RCC 7860 (cell line): Measurements from ENCODE around the gene ITGA11.

Source experiments
- DNase-seq: peaks from one replicate; pipeline ENCODE4 v3.0.0-alpha.2; 2015; ENCODE audit warnings: low spot score
- FAIRE-seq: peaks from 2 replicates; lab custom pipeline; 2012; peaks lifted over from hg19 to GRCh38; lab: Jason Lieb, UNC

Gene ITGA11

GRCh38 chr15:68339481-68339880 is 92.5 kb downstream of the ITGA11 start:
- FAIRE-seq: no peak
- DNase-seq: no peak

- DNase-seq (no peak), FAIRE-seq (no peak)
These were observed 94.1 kb downstream of the ITGA11 start for GRCh38 chr15:68337826-68338225.

- DNase-seq (no peak), FAIRE-seq (no peak)
These were observed 95.4 kb downstream of the ITGA11 start for GRCh38 chr15:68336516-68336915.

GRCh38 chr15:68335655-68336054 is 96.3 kb downstream of the ITGA11 start:
- no peak for FAIRE-seq

GRCh38 chr15:68335251-68335650 is 96.7 kb downstream of the ITGA11 start:
- DNase-seq (no peak), FAIRE-seq (no peak)

More at GRCh38 chr15:68335655-68336054, 96.3 kb downstream of the ITGA11 start:
- DNase-seq: no peak

GRCh38 chr15:68334661-68335124 is 97.3 kb downstream of the ITGA11 start:
- DNase-seq (no peak), FAIRE-seq (no peak)

- no peak for DNase-seq
These were observed 98.0 kb downstream of the ITGA11 start for GRCh38 chr15:68333775-68334470.

GRCh38 chr15:68332266-68332665 is 99.7 kb downstream of the ITGA11 start:
- FAIRE-seq (no peak), DNase-seq (no peak)

More at GRCh38 chr15:68333775-68334470, 98.0 kb downstream of the ITGA11 start:
- FAIRE-seq: no peak

GRCh38 chr15:68330901-68331300 is 101.1 kb downstream of the ITGA11 start:
- FAIRE-seq (no peak), DNase-seq (no peak)

GRCh38 chr15:68330416-68330815 is 101.5 kb downstream of the ITGA11 start:
- no peak for DNase-seq
- FAIRE-seq: no peak

- no peak for DNase-seq
- FAIRE-seq: no peak
These were observed 103.0 kb downstream of the ITGA11 start for GRCh38 chr15:68328964-68329363.

GRCh38 chr15:68328443-68328842 is 103.5 kb downstream of the ITGA11 start:
- DNase-seq (no peak), FAIRE-seq (no peak)

GRCh38 chr15:68326711-68327354 is 105.1 kb downstream of the ITGA11 start:
- DNase-seq (no peak), FAIRE-seq (no peak)

GRCh38 chr15:68325726-68326125 is 106.2 kb downstream of the ITGA11 start:
- DNase-seq (no peak), FAIRE-seq (no peak)

GRCh38 chr15:68322796-68323195 is 109.2 kb downstream of the ITGA11 start:
- FAIRE-seq (no peak), DNase-seq (no peak)

GRCh38 chr15:68321229-68321628 is 110.7 kb downstream of the ITGA11 start:
- DNase-seq (no peak), FAIRE-seq (no peak)

GRCh38 chr15:68319997-68320396 is 112.0 kb downstream of the ITGA11 start:
- FAIRE-seq (no peak), DNase-seq (no peak)

- FAIRE-seq (no peak), DNase-seq (no peak)
These were observed 112.7 kb downstream of the ITGA11 start for GRCh38 chr15:68318931-68319909.

- FAIRE-seq (no peak), DNase-seq (no peak)
These were observed 113.7 kb downstream of the ITGA11 start for GRCh38 chr15:68318008-68318835.

GRCh38 chr15:68317281-68318007 is 114.5 kb downstream of the ITGA11 start:
- DNase-seq: no peak
- no peak for FAIRE-seq
